PC-9 (cell line): Measurements from ENCODE around the gene MYH11. TPM values are rescaled to one million over a fixed set of nuclear protein-coding genes. Genes with fewer than 3 reads are reported as not detected.

Experiments
- BruUV-seq: library from RNA; stranded (reverse); fragments of 400-500 nt; replicated peaks from 2 replicates; lab custom pipeline; 2021; lab: Mats Ljungman, UMichigan
- CTCF ChIA-PET: fragments of 300-600 bp; sonication (Branson Sonifier 250); formaldehyde crosslinking; loops from one replicate; lab custom pipeline; 2022; ENCODE audit warnings: antibody characterized with exemption; lab: Charles Lee
- POLR2A ChIA-PET: fragments of 300-600 bp; sonication (Branson Sonifier 250); formaldehyde crosslinking; loops from one replicate; lab custom pipeline; 2022; ENCODE audit warnings: antibody characterized with exemption; ENCODE audit not compliant: unreplicated experiment; lab: Charles Lee
- DNase-seq, 2 experiments: peaks; one replicate each; pipeline versions ENCODE4 v3.0.0 to v3.0.0-alpha.2; 2015 to 2022; ENCODE audit warnings: mixed read lengths in 1 of 2
- H2AFZ ChIP-seq: fragments of 200-600 bp; sonication (generic); 2 replicates; pipeline ENCODE4 v1.8.1; 2017; ENCODE audit warnings: antibody characterized with exemption
- H3F3A ChIP-seq: fragments of 200-600 bp; sonication (generic); 2 replicates; pipeline ENCODE4 v1.8.1; 2017; ENCODE audit warnings: antibody characterized with exemption, mild to moderate bottlenecking, low read depth; ENCODE audit not compliant: insufficient read depth
- H3K27ac ChIP-seq: fragments of 200-600 bp; sonication (generic); 2 replicates; pipeline ENCODE4 v1.6.1; 2016; ENCODE audit warnings: mixed run types
- H3K27me3 ChIP-seq: fragments of 200-600 bp; sonication (generic); 2 replicates; pipeline ENCODE4 v1.6.1; 2016; ENCODE audit warnings: low read depth, mixed run types; ENCODE audit not compliant: insufficient read depth
- H3K36me3 ChIP-seq: fragments of 200-600 bp; sonication (generic); 2 replicates; pipeline ENCODE4 v1.6.1; 2016; ENCODE audit warnings: low read depth, mixed run types
- H3K4me1 ChIP-seq: fragments of 200-600 bp; sonication (generic); replicated peaks from 2 replicates; pipeline ENCODE4 v1.6.1; 2016; ENCODE audit warnings: mixed run types; ENCODE audit not compliant: insufficient read depth
- H3K4me2 ChIP-seq: fragments of 200-600 bp; sonication (generic); 2 replicates; pipeline ENCODE4 v1.6.1; 2017; ENCODE audit warnings: mixed run types
- H3K4me3 ChIP-seq: fragments of 200-600 bp; sonication (generic); 2 replicates; pipeline ENCODE4 v1.6.1; 2016; ENCODE audit warnings: mixed run types
- H3K79me2 ChIP-seq: fragments of 200-600 bp; sonication (generic); 2 replicates; pipeline ENCODE4 v1.6.1; 2017; ENCODE audit warnings: low read depth, mixed run types
- H3K9me2 ChIP-seq: fragments of 200-600 bp; sonication (generic); 2 replicates; pipeline ENCODE4 v1.8.1; 2017; ENCODE audit warnings: mild to moderate bottlenecking; ENCODE audit not compliant: insufficient read depth
- H3K9me3 ChIP-seq: fragments of 200-600 bp; sonication (generic); 2 replicates; pipeline ENCODE4 v1.8.1; 2016; ENCODE audit warnings: low read depth; ENCODE audit not compliant: insufficient read depth
- H4K20me1 ChIP-seq: fragments of 200-600 bp; sonication (generic); 2 replicates; pipeline ENCODE4 v1.8.1; 2017; ENCODE audit not compliant: insufficient read depth
- CTCF ChIP-seq: fragments of 200-600 bp; sonication (generic); conservative IDR thresholded peaks from 2 replicates; pipeline ENCODE4 v1.6.1; 2017; ENCODE audit warnings: mixed run types, antibody characterized with exemption, mild to moderate bottlenecking, moderate library complexity
- EZH2 ChIP-seq: fragments of 200-600 bp; sonication (generic); IDR thresholded peaks from 2 replicates; pipeline ENCODE4 v1.8.0; 2017; ENCODE audit warnings: antibody characterized with exemption, low read depth
- intact Hi-C: fragments of 100-400 bp; cut with micrococcal nuclease; formaldehyde crosslinking; loops from one replicate; pipeline ENCODE4 v1.10.0; 2022; ENCODE audit not compliant: unreplicated experiment
- total RNA-seq: library from RNA; stranded (reverse); gene quantifications from 2 replicates; pipeline ENCODE4 v1.2.3, GENCODE V29; 2021

The MYH11 gene
- total RNA-seq, 1 experiment from 2014 or later: 0.11 TPM

DNA sequence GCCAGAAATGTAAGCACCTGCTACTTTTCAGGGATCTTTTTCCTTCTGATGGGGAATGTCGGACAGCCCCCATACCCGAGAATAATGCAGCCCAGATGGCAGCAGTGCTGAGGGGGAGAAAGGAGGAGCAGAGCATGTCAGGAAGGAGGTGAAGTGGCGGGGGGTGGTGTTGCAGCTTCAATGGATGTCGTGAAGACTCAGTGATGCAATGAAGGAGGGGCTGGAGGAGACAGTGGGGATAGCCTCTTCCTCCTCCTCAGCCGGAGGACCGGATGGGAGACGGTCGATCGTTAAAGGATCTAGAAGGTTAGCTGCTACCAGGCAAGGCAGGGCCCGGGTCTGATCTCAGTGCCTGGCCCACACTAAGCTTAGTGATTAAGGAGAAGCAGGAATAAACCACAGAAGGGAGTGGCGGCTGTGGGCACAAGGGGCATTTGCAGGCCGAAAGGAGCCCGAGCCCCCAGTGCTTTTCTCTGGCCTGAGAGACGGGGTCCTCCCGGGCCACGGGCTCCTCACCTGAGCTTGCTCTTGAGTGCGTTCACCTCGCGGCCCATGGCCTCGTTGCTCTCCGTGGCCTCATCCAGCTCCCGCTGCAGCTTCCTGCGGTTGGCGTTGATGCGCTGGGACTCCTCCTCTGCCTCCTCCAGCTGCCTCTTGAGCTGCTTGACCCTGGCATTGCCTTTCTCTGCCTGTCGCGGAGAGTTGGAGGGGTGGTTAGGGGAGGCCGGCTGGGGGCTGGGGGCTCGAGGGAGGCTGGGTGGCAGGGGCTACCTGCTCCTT lies 142.2 kb downstream of the MYH11 start:
- H3K9me3 ChIP-seq: no peaks in the 10 kb centered on the region
- H4K20me1 ChIP-seq: no peaks in the 10 kb centered on the region
- no peak overlapping the region for H3K27ac ChIP-seq
- no peak for DNase-seq
- H2AFZ ChIP-seq: no peak overlapping the region
- H3F3A ChIP-seq: no peaks in the 10 kb centered on the region
- H3K9me2 ChIP-seq: no peaks in the 10 kb centered on the region
- H3K4me1 ChIP-seq: no peaks in the 10 kb centered on the region
- TF ChIP-seq CTCF (no peak), EZH2 (no peak)
- ChIA-PET POLR2A (no interaction called here), CTCF (no interaction called here)
- no peaks in the 10 kb centered on the region for H3K79me2 ChIP-seq
- no peaks in the 10 kb centered on the region for H3K27me3 ChIP-seq
- H3K36me3 ChIP-seq: no peaks in the 10 kb centered on the region
- H3K4me3 ChIP-seq: no peak overlapping the region
- BruUV-seq: no TSS peak
- no peak overlapping the region for H3K4me2 ChIP-seq
- intact Hi-C loops: no loop called here

GRCh38 chr16:15708997-15709396 lies 147.8 kb downstream of the MYH11 start:
- ChIA-PET CTCF (no interaction called here), POLR2A (no interaction called here)
- no TSS peak for BruUV-seq
- Histone ChIP-seq H3K4me1 (no peaks in the 10 kb centered on the region), H3F3A (no peaks in the 10 kb centered on the region), H3K36me3 (no peaks in the 10 kb centered on the region), H3K79me2 (no peaks in the 10 kb centered on the region), H3K27ac (no peak overlapping the region), H3K27me3 (no peaks in the 10 kb centered on the region), H3K4me3 (no peak overlapping the region), H3K9me3 (no peaks in the 10 kb centered on the region), H2AFZ (no peak overlapping the region), H3K4me2 (no peak overlapping the region), H4K20me1 (no peaks in the 10 kb centered on the region; the same call in 1 of the 2 replicates), H3K9me2 (no peaks in the 10 kb centered on the region)
- no peak for DNase-seq
- intact Hi-C loops: no loop called here
- TF ChIP-seq EZH2 (no peak), CTCF (no peak)

DNA sequence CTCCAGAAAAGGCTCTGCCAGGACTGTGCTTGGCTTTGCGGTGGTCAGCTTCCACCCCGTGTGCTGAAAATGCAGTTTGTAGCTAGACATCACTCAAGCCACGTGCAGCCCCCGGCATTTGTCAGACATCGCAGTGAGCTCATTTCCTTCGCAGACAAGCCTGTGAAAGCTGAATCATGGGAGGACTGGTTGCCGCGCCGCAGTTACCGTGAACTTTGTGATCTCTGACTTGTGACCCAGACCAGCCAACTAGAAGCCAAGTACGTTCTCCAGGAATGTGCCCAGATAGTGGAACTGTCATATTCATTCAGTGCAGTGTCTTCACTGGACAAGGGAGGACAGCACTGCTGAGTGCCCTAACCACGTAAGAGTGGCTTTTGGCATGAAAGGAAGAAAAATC lies 148.7 kb downstream of the MYH11 start:
- Histone ChIP-seq H2AFZ (no peak overlapping the region), H4K20me1 (no peaks in the 10 kb centered on the region; the same call in 1 of the 2 replicates), H3K36me3 (no peaks in the 10 kb centered on the region), H3K4me3 (no peak overlapping the region), H3K9me3 (no peaks in the 10 kb centered on the region), H3F3A (no peaks in the 10 kb centered on the region), H3K27ac (no peak overlapping the region), H3K4me1 (no peaks in the 10 kb centered on the region), H3K9me2 (no peaks in the 10 kb centered on the region), H3K27me3 (no peaks in the 10 kb centered on the region), H3K79me2 (no peaks in the 10 kb centered on the region), H3K4me2 (no peak overlapping the region)
- ChIA-PET CTCF (no interaction called here), POLR2A (interaction anchor here (0.7 kb wide), 1 partner anchor 47 kb away, joined by 3 read pairs; no protein-coding TSS in a partner anchor)
- intact Hi-C loops: no loop called here
- no TSS peak for BruUV-seq
- TF ChIP-seq CTCF (no peak), EZH2 (no peak)
- DNase-seq: no peak
